HCT116 (cell line): Measurements from ENCODE around the gene R3HDM1. TPM values are rescaled to one million over a fixed set of nuclear protein-coding genes. Genes with fewer than 3 reads are reported as not detected.

Experiments
- ATAC-seq: fragments of 200-7000 bp; cut with Tn5 transposase; 2 replicates; pipeline ENCODE4 v1.9.1; 2020; ENCODE audit warnings: mild to moderate bottlenecking, moderate library complexity
- BruUV-seq: library from RNA; stranded (reverse); fragments of 400-500 nt; replicated peaks from 2 replicates; lab custom pipeline; 2021; lab: Mats Ljungman, UMichigan
- CTCF ChIA-PET: fragments of 300-600 bp; sonication (Branson Sonifier 250); formaldehyde crosslinking; loops from one replicate; lab custom pipeline; 2021; ENCODE audit warnings: antibody characterized with exemption; lab: Charles Lee
- POLR2A ChIA-PET: fragments of 300-600, 350-600 bp; sonication (Branson Sonifier 250); formaldehyde crosslinking; loops from one replicate; lab custom pipeline; 2021; ENCODE audit warnings: antibody characterized with exemption; lab: Charles Lee
- RAD21 ChIA-PET, 2 experiments: fragments of 300-600 bp; sonication (Branson Sonifier 250); formaldehyde crosslinking; loops; one replicate each; lab custom pipeline; 2023; ENCODE audit warnings: low total read pairs in 2 of 2; ENCODE audit not compliant: uncharacterized antibody in 2 of 2, unreplicated experiment in 2 of 2, low non-redundant PET in 1 of 2; lab: Charles Lee
- DNase-seq: peaks from one replicate; pipeline ENCODE4 v3.0.0-alpha.2; 2010; ENCODE audit warnings: low read depth, low spot score
- H2AFZ ChIP-seq: fragments of 200-600 bp; shearing (Covaris generic), sonication (generic); 2 replicates; pipeline ENCODE4 v1.6.1; 2017; ENCODE audit warnings: low read depth, mixed run types, mixed read lengths, antibody characterized with exemption, low read length; ENCODE audit not compliant: poor library complexity, severe bottlenecking
- H3K27ac ChIP-seq: 2 replicates; pipeline ENCODE4 v1.5.1; 2012; ENCODE audit warnings: low read depth, low read length
- H3K27me3 ChIP-seq: fragments of 200-600 bp; sonication (generic); 2 replicates; pipeline ENCODE4 v1.6.1; 2016; ENCODE audit warnings: mixed run types, low read length, mixed read lengths; ENCODE audit not compliant: insufficient read depth
- H3K36me3 ChIP-seq, 2 experiments: fragments of 200-500 bp in 1 of 2; fragments of 200-600 bp in 1 of 2; sonication (Bioruptor generic) in 1 of 2; sonication (generic) in 1 of 2; 2 replicates each; pipeline versions ENCODE4 v1.5.1 to v1.6.1; 2014 to 2016; ENCODE audit warnings: low read length in 2 of 2, inconsistent platforms in 1 of 2, mixed read lengths in 1 of 2, mixed run types in 1 of 2; ENCODE audit not compliant: insufficient read depth in 2 of 2, control insufficient read depth in 1 of 2
- H3K4me1 ChIP-seq, 2 experiments: fragments of 200-600 bp in 1 of 2; sonication (generic) in 1 of 2; 2 replicates each; pipeline versions ENCODE4 v1.5.1 to v1.6.1; 2012 to 2017; ENCODE audit warnings: low read length in 2 of 2, inconsistent platforms in 1 of 2, mild to moderate bottlenecking in 1 of 2, mixed read lengths in 1 of 2, mixed run types in 1 of 2, moderate library complexity in 1 of 2; ENCODE audit not compliant: insufficient read depth in 2 of 2, control insufficient read depth in 1 of 2
- H3K4me2 ChIP-seq: fragments of 200-600 bp; sonication (generic); 2 replicates; pipeline ENCODE4 v1.6.1; 2017; ENCODE audit warnings: mixed run types, low read length, mixed read lengths
- H3K4me3 ChIP-seq, 2 experiments: fragments of 200-600 bp in 1 of 2; sonication (generic) in 1 of 2; replicated peaks in 1 of 2; 2 replicates each; pipeline ENCODE4 v1.5.1; 2011 to 2016; ENCODE audit warnings: low read length in 2 of 2, control low read depth in 1 of 2, low read depth in 1 of 2, mild to moderate bottlenecking in 1 of 2, mixed read lengths in 1 of 2, mixed run types in 1 of 2
- H3K79me2 ChIP-seq: fragments of 200-600 bp; sonication (generic); 2 replicates; pipeline ENCODE4 v1.6.1; 2017; ENCODE audit warnings: mild to moderate bottlenecking, mixed run types, low read length, moderate library complexity, mixed read lengths; ENCODE audit not compliant: insufficient read depth
- H3K9ac ChIP-seq: fragments of 200-600 bp; sonication (generic); 2 replicates; pipeline ENCODE4 v1.6.1; 2016; ENCODE audit warnings: low read length, mixed read lengths
- H3K9me2 ChIP-seq: fragments of 200-600 bp; sonication (generic), shearing (Covaris generic); 2 replicates; pipeline ENCODE4 v1.6.1; 2017; ENCODE audit warnings: mixed run types, mild to moderate bottlenecking, moderate library complexity; ENCODE audit not compliant: insufficient read depth
- H3K9me3 ChIP-seq, 2 experiments: fragments of 200-500 bp in 1 of 2; fragments of 200-600 bp in 1 of 2; sonication (Bioruptor generic) in 1 of 2; sonication (generic) in 1 of 2; 2 replicates each; pipeline ENCODE4 v1.6.1; 2014 to 2017; ENCODE audit warnings: low read length in 2 of 2, mixed read lengths in 2 of 2, inconsistent platforms in 1 of 2, low read depth in 1 of 2, mild to moderate bottlenecking in 1 of 2, mixed run types in 1 of 2, moderate library complexity in 1 of 2; ENCODE audit not compliant: control insufficient read depth in 1 of 2, insufficient read depth in 1 of 2
- H4K20me1 ChIP-seq: fragments of 200-600 bp; sonication (generic), shearing (Covaris generic); 2 replicates; pipeline ENCODE4 v1.6.1; 2017; ENCODE audit warnings: mixed run types, mild to moderate bottlenecking, moderate library complexity; ENCODE audit not compliant: insufficient read depth
- ATF3 ChIP-seq: IDR thresholded peaks from 2 replicates; pipeline ENCODE4 v1.6.1; 2012
- CBX3 ChIP-seq: IDR thresholded peaks from 2 replicates; pipeline ENCODE4 v1.6.1; 2012; ENCODE audit warnings: low read depth
- CEBPB ChIP-seq: IDR thresholded peaks from 2 replicates; pipeline ENCODE4 v1.6.1; 2012; ENCODE audit warnings: low read depth
- CTCF ChIP-seq, 3 experiments: fragments of 200-600 bp in 1 of 3; sonication (generic) in 1 of 3; IDR thresholded peaks in 2 of 3; conservative IDR thresholded peaks in 1 of 3; 2 replicates each; pipeline ENCODE4 v1.5.1; 2012 to 2017; ENCODE audit warnings: low read depth in 2 of 3, low read length in 2 of 3, antibody characterized with exemption in 1 of 3, borderline replicate concordance in 1 of 3, control low read depth in 1 of 3, mild to moderate bottlenecking in 1 of 3, mixed read lengths in 1 of 3, mixed run types in 1 of 3, moderate library complexity in 1 of 3; ENCODE audit not compliant: insufficient read depth in 1 of 3
- EGR1 ChIP-seq: IDR thresholded peaks from 2 replicates; pipeline ENCODE4 v1.6.1; 2012; ENCODE audit warnings: low read depth
- EZH2 ChIP-seq: fragments of 200-600 bp; sonication (generic); IDR thresholded peaks from 2 replicates; pipeline ENCODE4 v1.6.1; 2017; ENCODE audit warnings: antibody characterized with exemption, mixed run types
- EZH2phosphoT487 ChIP-seq: fragments of 200-600 bp; IDR thresholded peaks from 2 replicates; pipeline ENCODE4 v1.6.1; 2018; ENCODE audit warnings: antibody characterized with exemption, borderline replicate concordance
- FOSL1 ChIP-seq: IDR thresholded peaks from 2 replicates; pipeline ENCODE4 v1.6.1; 2012; ENCODE audit warnings: low read depth
- JUND ChIP-seq: IDR thresholded peaks from 2 replicates; pipeline ENCODE4 v1.6.1; 2012
- POLR2A ChIP-seq: IDR thresholded peaks from 2 replicates; pipeline ENCODE4 v1.7.0; 2011; ENCODE audit warnings: borderline replicate concordance; ENCODE audit not compliant: insufficient read depth, insufficient read length; ENCODE audit errors: extremely low read depth
- POLR2AphosphoS5 ChIP-seq: IDR thresholded peaks from 2 replicates; pipeline ENCODE4 v1.6.1; 2011; ENCODE audit warnings: mild to moderate bottlenecking, low read depth, low read length, moderate library complexity
- RAD21 ChIP-seq: IDR thresholded peaks from 2 replicates; pipeline ENCODE4 v1.6.1; 2012; ENCODE audit warnings: low read depth, mild to moderate bottlenecking
- REST ChIP-seq: IDR thresholded peaks from 2 replicates; pipeline ENCODE4 v1.6.1; 2012; ENCODE audit warnings: low read depth
- SIN3A ChIP-seq: IDR thresholded peaks from 2 replicates; pipeline ENCODE4 v1.6.1; 2012; ENCODE audit warnings: low read depth
- SP1 ChIP-seq: IDR thresholded peaks from 2 replicates; pipeline ENCODE4 v1.6.1; 2012; ENCODE audit warnings: low read depth
- SRF ChIP-seq: IDR thresholded peaks from 2 replicates; pipeline ENCODE4 v1.6.1; 2012; ENCODE audit warnings: low read depth
- YY1 ChIP-seq: IDR thresholded peaks from 2 replicates; pipeline ENCODE4 v1.6.1; 2011; ENCODE audit warnings: low read length, low read depth, moderate library complexity, mild to moderate bottlenecking; ENCODE audit not compliant: insufficient replicate concordance; ENCODE audit errors: extremely low read depth
- ZFX ChIP-seq: fragments of 450-650 bp; IDR thresholded peaks from 2 replicates; pipeline ENCODE4 v1.6.1; 2017
- ZNF274 ChIP-seq: fragments of 200-500 bp; sonication (Bioruptor generic); IDR thresholded peaks from 2 replicates; pipeline ENCODE4 v1.6.1; 2014; ENCODE audit warnings: mild to moderate bottlenecking, low read depth, low read length, inconsistent platforms
- intact Hi-C: fragments of 100-400 bp; cut with micrococcal nuclease; formaldehyde crosslinking; loops from 2 replicates; pipeline ENCODE4 v1.10.0; 2022
- total RNA-seq: library from RNA; stranded (reverse); gene quantifications from one replicate; pipeline ENCODE4 v1.2.1, GENCODE V29; 2021; ENCODE audit not compliant: unreplicated experiment
- TF ChIP-seq, protein P1 (sequence below): IDR thresholded peaks from 2 replicates; pipeline ENCODE4 v1.6.1; 2011; ENCODE audit warnings: mild to moderate bottlenecking, low read length, moderate library complexity; ENCODE audit not compliant: insufficient replicate concordance; ENCODE audit errors: extremely low read depth

Gene R3HDM1
- total RNA-seq, 1 experiment from 2014 or later: 43.1 TPM

GRCh38 chr2:135629520-135629919 lies 98.2 kb downstream of the R3HDM1 start:
- RAD21 ChIA-PET: no interaction called here
- DNase-seq (no peak), ATAC-seq (no peak)
- Histone ChIP-seq H3K36me3 (peaks cover 0 to 3% of the 10 kb centered on the region in 2 experiments; a peak in 1 of 4 replicates), H3K4me2 (no peak overlapping the region), H3K9me2 (no peaks in the 10 kb centered on the region), H3K9me3 (no peaks in the 10 kb centered on the region), H3K9ac (no peak overlapping the region), H2AFZ (no peak overlapping the region), H3K27me3 (no peaks in the 10 kb centered on the region), H3K27ac (no peak overlapping the region), H3K4me1 (no peaks in the 10 kb centered on the region), H3K4me3 (no peak overlapping the region), H3K79me2 (no peaks in the 10 kb centered on the region), H4K20me1 (no peaks in the 10 kb centered on the region)
- TF ChIP-seq RAD21 (no peak), ZFX (no peak), ATF3 (no peak), FOSL1 (no peak), JUND (no peak), EZH2 (no peak), YY1 (no peak), CTCF (IDR thresholded peaks at IDR 0.05 in 2 of 3, conservative IDR thresholded peaks at IDR 0.05 in 1 of 3; ENCODE audit: borderline replicate concordance in 1 of 3, insufficient read depth in 1 of 3, low read depth in 2 of 3, low read length in 2 of 3) (no peak), CEBPB (no peak), CBX3 (no peak), EZH2phosphoT487 (no peak), SIN3A (no peak), EGR1 (no peak), POLR2AphosphoS5 (no peak), ZNF274 (no peak), POLR2A (no peak), SRF (no peak), SP1 (no peak), REST (no peak)
- TF ChIP-seq, protein P1, sequence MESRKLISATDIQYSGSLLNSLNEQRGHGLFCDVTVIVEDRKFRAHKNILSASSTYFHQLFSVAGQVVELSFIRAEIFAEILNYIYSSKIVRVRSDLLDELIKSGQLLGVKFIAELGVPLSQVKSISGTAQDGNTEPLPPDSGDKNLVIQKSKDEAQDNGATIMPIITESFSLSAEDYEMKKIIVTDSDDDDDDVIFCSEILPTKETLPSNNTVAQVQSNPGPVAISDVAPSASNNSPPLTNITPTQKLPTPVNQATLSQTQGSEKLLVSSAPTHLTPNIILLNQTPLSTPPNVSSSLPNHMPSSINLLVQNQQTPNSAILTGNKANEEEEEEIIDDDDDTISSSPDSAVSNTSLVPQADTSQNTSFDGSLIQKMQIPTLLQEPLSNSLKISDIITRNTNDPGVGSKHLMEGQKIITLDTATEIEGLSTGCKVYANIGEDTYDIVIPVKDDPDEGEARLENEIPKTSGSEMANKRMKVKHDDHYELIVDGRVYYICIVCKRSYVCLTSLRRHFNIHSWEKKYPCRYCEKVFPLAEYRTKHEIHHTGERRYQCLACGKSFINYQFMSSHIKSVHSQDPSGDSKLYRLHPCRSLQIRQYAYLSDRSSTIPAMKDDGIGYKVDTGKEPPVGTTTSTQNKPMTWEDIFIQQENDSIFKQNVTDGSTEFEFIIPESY: no peak
- POLR2A ChIA-PET: no interaction called here
- intact Hi-C loops: no loop called here
- CTCF ChIA-PET: no interaction called here
- BruUV-seq: no TSS peak
